ENCODE data around the gene SLC29A2. TPM values are rescaled to one million over a fixed set of nuclear protein-coding genes. Genes with fewer than 3 reads are reported as not detected.

Gene SLC29A2
- total RNA-seq, 1 experiment from 2014 or later: 30.2 TPM

DNA sequence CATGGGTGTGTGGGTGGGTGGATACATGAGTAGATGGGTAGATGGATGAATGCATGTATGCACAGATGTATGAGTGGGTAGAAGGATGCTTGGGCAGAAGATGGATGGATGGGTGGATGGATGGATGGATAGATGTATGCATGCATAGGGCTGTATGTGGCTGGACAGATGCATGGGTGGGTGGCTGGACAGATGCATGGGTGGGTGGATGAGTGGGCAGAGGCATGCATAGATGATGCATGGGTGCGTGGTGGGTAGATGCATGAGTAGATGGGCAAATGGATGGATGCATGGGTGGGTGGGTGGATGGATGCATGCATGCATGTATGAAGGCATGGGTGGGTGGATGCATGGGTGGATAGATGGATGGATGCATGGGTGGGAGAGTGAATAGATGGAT is 47.9 kb downstream of the SLC29A2 start:
- Mint-ChIP-seq H3K4me3 (no peak overlapping the region), H3K4me1 (peaks cover 18% of the 10 kb centered on the region), H3K9me3 (peaks cover 24% of the 10 kb centered on the region), H3K27ac (no peak overlapping the region), H3K27me3 (ENCODE audit: low read depth) (peaks cover 28% of the 10 kb centered on the region), H3K36me3 (peaks cover 17% of the 10 kb centered on the region)
- POLR2A ChIA-PET: interaction anchor here (0.7 to 1.7 kb wide), 2 partner anchors 11 to 56 kb away, joined by 3 to 8 read pairs; no protein-coding TSS in a partner anchor
- DNase-seq (ENCODE audit: low spot score) (no peak), ATAC-seq (no peak)
- CTCF ChIA-PET: interaction anchor here (2.1 kb wide), 1 partner anchor 11 kb away, joined by 27 read pairs; no protein-coding TSS in a partner anchor
- TF ChIP-seq, protein P1, sequence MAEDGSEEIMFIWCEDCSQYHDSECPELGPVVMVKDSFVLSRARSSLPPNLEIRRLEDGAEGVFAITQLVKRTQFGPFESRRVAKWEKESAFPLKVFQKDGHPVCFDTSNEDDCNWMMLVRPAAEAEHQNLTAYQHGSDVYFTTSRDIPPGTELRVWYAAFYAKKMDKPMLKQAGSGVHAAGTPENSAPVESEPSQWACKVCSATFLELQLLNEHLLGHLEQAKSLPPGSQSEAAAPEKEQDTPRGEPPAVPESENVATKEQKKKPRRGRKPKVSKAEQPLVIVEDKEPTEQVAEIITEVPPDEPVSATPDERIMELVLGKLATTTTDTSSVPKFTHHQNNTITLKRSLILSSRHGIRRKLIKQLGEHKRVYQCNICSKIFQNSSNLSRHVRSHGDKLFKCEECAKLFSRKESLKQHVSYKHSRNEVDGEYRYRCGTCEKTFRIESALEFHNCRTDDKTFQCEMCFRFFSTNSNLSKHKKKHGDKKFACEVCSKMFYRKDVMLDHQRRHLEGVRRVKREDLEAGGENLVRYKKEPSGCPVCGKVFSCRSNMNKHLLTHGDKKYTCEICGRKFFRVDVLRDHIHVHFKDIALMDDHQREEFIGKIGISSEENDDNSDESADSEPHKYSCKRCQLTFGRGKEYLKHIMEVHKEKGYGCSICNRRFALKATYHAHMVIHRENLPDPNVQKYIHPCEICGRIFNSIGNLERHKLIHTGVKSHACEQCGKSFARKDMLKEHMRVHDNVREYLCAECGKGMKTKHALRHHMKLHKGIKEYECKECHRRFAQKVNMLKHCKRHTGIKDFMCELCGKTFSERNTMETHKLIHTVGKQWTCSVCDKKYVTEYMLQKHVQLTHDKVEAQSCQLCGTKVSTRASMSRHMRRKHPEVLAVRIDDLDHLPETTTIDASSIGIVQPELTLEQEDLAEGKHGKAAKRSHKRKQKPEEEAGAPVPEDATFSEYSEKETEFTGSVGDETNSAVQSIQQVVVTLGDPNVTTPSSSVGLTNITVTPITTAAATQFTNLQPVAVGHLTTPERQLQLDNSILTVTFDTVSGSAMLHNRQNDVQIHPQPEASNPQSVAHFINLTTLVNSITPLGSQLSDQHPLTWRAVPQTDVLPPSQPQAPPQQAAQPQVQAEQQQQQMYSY (CRISPR knock-in tag; IDR thresholded peaks at IDR 0.05): no peak
- TF ChIP-seq MYBL2 (CRISPR knock-in tag; IDR thresholded peaks at IDR 0.05) (no peak), ELF4 (CRISPR knock-in tag; IDR thresholded peaks at IDR 0.05; ENCODE audit: low read depth) (no peak), MXD4 (CRISPR knock-in tag; IDR thresholded peaks at IDR 0.05; ENCODE audit: borderline replicate concordance) (no peak), PRRX2 (CRISPR knock-in tag; IDR thresholded peaks at IDR 0.05) (no peak), RELA (CRISPR knock-in tag; IDR thresholded peaks at IDR 0.05; ENCODE audit: borderline replicate concordance) (no peak), ZNF396 (CRISPR knock-in tag; IDR thresholded peaks at IDR 0.05; ENCODE audit: borderline replicate concordance) (no peak), TCF7 (CRISPR knock-in tag; IDR thresholded peaks at IDR 0.05; ENCODE audit: low read depth) (no peak), ZNF317 (CRISPR knock-in tag; IDR thresholded peaks at IDR 0.05; ENCODE audit: borderline replicate concordance, low read depth) (no peak)
- TF ChIP-seq, protein P2, sequence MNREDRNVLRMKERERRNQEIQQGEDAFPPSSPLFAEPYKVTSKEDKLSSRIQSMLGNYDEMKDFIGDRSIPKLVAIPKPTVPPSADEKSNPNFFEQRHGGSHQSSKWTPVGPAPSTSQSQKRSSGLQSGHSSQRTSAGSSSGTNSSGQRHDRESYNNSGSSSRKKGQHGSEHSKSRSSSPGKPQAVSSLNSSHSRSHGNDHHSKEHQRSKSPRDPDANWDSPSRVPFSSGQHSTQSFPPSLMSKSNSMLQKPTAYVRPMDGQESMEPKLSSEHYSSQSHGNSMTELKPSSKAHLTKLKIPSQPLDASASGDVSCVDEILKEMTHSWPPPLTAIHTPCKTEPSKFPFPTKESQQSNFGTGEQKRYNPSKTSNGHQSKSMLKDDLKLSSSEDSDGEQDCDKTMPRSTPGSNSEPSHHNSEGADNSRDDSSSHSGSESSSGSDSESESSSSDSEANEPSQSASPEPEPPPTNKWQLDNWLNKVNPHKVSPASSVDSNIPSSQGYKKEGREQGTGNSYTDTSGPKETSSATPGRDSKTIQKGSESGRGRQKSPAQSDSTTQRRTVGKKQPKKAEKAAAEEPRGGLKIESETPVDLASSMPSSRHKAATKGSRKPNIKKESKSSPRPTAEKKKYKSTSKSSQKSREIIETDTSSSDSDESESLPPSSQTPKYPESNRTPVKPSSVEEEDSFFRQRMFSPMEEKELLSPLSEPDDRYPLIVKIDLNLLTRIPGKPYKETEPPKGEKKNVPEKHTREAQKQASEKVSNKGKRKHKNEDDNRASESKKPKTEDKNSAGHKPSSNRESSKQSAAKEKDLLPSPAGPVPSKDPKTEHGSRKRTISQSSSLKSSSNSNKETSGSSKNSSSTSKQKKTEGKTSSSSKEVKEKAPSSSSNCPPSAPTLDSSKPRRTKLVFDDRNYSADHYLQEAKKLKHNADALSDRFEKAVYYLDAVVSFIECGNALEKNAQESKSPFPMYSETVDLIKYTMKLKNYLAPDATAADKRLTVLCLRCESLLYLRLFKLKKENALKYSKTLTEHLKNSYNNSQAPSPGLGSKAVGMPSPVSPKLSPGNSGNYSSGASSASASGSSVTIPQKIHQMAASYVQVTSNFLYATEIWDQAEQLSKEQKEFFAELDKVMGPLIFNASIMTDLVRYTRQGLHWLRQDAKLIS (CRISPR knock-in tag; IDR thresholded peaks at IDR 0.05; ENCODE audit: borderline replicate concordance): no peak
- TF ChIP-seq, protein P3, sequence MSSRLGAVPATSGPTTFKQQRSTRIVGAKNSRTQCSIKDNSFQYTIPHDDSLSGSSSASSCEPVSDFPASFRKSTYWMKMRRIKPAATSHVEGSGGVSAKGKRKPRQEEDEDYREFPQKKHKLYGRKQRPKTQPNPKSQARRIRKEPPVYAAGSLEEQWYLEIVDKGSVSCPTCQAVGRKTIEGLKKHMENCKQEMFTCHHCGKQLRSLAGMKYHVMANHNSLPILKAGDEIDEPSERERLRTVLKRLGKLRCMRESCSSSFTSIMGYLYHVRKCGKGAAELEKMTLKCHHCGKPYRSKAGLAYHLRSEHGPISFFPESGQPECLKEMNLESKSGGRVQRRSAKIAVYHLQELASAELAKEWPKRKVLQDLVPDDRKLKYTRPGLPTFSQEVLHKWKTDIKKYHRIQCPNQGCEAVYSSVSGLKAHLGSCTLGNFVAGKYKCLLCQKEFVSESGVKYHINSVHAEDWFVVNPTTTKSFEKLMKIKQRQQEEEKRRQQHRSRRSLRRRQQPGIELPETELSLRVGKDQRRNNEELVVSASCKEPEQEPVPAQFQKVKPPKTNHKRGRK (CRISPR knock-in tag; IDR thresholded peaks at IDR 0.05; ENCODE audit: borderline replicate concordance): no peak

DNA sequence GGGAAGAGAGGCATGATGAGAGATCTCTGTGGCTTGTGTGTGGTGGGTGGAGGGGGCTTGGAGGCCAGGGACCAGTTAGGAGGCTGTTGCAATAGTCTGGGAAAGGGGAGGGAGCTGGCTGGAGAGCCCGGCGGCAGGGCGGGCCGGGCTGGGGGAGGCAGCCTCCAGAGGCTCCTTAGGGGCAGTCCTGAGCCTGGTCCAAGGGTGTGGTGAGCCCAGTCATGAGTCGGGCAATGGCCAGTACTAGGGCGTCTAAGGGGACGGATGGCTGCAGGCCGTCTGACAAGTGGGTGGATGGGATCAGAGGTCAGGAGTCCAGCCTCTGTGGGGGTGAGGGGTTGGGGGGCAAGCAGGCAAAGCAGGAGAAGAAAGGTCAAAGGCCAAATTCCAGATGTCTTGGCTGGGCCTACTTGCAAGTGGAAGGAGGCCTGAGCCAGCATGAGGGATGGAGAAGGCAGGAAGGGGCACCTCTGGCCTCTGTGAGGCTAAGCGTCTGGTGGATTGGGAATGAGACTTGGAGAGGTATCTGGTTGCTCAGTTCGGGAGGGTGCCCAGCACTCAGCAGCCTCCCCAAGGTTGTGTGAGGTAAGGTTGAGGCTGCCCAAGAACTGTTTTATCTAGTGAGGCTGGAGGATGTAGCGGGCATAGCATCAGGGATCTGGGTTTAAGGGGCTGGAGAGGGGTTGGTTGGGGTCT is 48.7 kb downstream of the SLC29A2 start:
- Mint-ChIP-seq H3K9me3 (peaks cover 26% of the 10 kb centered on the region), H3K27me3 (ENCODE audit: low read depth) (peaks cover 24% of the 10 kb centered on the region), H3K4me3 (no peak overlapping the region), H3K4me1 (peaks cover 23% of the 10 kb centered on the region), H3K36me3 (peaks cover 20% of the 10 kb centered on the region), H3K27ac (no peak overlapping the region)
- ChIA-PET CTCF (interaction anchor here (0.6 to 2.0 kb wide), 6 partner anchors 10 to 77 kb away, joined by 3 to 51 read pairs (median 5); partner anchors contain the start of genes RAB1B and RIN1), POLR2A (interaction anchor here (1.6 kb wide), 1 partner anchor 10 kb away, joined by 14 read pairs; no protein-coding TSS in a partner anchor)
- DNase-seq (ENCODE audit: low spot score) (no peak), ATAC-seq (no peak)
- TF ChIP-seq ETV6 (CRISPR knock-in tag; IDR thresholded peaks at IDR 0.05): no peak
- TF ChIP-seq, protein P4, sequence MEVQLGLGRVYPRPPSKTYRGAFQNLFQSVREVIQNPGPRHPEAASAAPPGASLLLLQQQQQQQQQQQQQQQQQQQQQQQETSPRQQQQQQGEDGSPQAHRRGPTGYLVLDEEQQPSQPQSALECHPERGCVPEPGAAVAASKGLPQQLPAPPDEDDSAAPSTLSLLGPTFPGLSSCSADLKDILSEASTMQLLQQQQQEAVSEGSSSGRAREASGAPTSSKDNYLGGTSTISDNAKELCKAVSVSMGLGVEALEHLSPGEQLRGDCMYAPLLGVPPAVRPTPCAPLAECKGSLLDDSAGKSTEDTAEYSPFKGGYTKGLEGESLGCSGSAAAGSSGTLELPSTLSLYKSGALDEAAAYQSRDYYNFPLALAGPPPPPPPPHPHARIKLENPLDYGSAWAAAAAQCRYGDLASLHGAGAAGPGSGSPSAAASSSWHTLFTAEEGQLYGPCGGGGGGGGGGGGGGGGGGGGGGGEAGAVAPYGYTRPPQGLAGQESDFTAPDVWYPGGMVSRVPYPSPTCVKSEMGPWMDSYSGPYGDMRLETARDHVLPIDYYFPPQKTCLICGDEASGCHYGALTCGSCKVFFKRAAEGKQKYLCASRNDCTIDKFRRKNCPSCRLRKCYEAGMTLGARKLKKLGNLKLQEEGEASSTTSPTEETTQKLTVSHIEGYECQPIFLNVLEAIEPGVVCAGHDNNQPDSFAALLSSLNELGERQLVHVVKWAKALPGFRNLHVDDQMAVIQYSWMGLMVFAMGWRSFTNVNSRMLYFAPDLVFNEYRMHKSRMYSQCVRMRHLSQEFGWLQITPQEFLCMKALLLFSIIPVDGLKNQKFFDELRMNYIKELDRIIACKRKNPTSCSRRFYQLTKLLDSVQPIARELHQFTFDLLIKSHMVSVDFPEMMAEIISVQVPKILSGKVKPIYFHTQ (CRISPR knock-in tag; IDR thresholded peaks at IDR 0.05): no peak
- TF ChIP-seq, protein P5, sequence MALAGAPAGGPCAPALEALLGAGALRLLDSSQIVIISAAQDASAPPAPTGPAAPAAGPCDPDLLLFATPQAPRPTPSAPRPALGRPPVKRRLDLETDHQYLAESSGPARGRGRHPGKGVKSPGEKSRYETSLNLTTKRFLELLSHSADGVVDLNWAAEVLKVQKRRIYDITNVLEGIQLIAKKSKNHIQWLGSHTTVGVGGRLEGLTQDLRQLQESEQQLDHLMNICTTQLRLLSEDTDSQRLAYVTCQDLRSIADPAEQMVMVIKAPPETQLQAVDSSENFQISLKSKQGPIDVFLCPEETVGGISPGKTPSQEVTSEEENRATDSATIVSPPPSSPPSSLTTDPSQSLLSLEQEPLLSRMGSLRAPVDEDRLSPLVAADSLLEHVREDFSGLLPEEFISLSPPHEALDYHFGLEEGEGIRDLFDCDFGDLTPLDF (CRISPR knock-in tag; IDR thresholded peaks at IDR 0.05): no peak
- TF ChIP-seq, protein P2 (CRISPR knock-in tag; IDR thresholded peaks at IDR 0.05; ENCODE audit: borderline replicate concordance): no peak

All from WTC11 (cell line).